Activated CD4-positive, CD25-positive, alpha-beta regulatory T cell treated with anti-CD3 and anti-CD28 coated beads, Interleukin-2, amount 50 U/mL, for 72 hours (primary cell): ENCODE data around the gene RAB3B.
"Not testable (repeated sequence)": the region's sequence is repeated elsewhere in the genome, so short reads cannot be mapped to it uniquely, and the experiment has no call there.

ENCODE experiments used
- DNase-seq: peaks from one replicate; pipeline ENCODE4 v3.0.0; 2021

RAB3B gene

DNA sequence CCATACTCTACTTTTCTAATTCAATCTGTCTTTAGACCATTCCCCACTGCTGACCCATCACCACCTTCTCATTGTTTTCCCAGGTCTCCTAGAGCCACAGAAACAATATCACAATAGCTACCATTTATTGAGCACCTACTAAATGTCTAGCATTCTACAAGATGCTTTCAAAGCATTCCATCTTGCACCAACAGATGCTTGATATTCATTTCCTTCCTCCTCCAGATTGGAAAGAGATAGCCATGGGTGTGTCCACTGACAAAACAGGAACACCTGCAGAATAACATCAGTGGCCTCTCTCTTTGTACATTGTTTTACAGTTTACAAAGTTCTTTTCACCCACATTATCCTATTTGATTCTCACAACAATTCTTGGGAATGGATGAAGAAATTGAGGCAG is 2.2 kb downstream of the RAB3B start:
- no peak for DNase-seq

DNA sequence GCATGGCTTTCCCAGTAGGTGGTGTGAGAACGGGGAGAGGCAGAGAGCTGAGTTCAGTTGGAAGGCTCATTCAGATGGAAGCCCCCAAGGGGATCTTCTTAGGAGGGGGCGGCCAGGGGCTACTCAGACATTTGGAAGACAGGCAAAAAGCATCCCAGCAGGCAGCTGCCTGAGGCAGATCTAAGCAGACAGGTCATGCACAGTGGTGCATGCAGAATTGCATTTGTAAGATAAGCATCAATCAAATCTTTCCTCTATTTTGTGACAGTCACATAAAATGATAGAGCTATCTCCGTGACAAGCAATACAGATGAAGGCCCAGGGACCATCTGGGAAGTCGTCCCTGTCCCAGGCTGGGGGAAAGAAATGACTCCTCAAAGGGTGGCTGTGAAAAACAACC is 3.8 kb downstream of the RAB3B start:
- DNase-seq, result no peak

DNA sequence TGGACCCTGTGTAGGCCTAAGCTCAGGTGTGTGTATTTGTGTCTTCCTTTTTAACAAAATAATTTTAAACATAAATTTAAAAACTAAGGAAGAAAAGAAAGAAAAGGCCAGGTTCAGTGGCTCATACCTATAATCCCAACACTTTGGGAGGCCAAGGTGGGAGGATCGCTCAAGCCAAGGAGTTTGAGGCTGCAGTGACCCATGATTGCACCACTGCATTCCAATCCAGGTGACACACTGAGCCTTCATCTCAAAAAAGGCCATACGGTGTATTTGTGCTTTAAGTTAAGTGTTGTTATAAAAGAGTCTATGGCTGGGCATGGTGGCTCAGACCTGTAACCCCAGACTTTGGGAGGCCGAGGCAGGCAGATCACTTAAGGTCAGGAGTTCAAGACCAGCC is 8.3 kb downstream of the RAB3B start:
- DNase-seq, result no peak

DNA sequence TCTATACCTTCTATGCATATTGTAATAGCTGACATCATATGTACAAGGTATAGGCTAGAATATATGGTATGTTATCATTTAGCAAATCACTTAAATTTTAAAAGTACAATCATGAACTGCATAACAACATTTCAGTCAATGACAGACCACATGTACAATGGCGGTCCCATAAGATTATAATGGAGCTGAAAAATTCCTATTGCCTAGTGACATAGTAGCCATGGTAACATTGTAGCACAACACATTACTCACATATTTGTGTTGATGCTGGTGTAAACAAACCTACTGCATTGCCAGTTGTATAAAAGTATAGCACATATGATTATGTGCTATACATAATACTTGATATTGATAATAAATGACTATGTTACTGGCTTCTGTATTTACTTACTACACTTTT is 8.9 kb downstream of the RAB3B start:
- DNase-seq, result no peak

DNA sequence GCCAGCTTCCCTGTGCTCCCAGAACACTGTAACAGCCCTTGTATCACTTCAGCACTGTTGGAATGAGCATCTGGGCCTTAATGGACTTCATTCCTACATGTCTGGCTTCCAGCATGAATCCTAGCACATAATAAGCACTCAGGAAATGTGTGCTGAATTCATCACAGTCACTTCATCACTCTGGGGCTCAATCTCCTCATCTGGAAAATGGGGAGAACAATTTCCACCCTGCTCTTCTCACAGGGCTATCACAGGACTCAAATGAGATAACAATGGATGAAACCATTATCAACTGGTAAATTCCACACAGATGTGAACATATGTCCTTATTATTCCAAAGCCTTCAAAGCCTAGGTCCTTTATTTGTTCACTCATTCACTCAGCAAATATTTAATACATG is 12.4 kb downstream of the RAB3B start:
- no peak for DNase-seq

DNA sequence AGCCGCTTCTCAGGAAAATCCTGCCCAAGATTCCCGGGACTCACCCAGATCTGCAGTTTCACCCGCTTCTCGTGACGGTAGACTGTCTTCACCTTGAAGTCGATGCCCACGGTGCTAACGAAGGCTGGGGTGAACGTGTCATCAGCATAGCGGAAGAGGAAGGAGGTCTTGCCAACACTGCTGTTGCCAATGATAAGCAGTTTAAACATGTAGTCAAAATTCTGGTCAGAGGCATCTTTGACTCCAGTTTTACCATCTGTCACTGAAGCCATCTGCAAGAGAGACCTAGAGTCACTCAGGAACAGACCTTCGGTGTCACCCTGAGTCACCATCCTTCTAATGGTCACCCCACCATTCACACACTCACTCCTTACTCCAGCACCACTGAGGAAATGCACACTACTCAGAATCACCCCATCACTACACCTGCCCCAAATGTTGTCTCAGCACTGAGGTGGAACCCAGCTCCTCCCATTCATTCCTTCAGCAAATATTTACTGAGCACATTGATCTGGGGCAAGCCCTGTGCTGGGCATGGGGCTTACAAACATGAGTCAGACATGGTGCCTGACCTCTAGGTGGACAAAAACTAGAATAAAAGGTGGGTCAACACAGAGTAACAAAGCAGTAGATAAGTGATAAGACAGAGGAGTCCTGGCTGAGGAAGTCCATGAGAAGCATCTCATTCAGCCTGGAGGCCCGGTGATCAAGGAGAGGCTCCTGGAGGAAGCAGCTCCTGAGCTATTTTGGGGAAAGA is 13.5 kb downstream of the RAB3B start:
- DNase-seq, result no peak

DNA sequence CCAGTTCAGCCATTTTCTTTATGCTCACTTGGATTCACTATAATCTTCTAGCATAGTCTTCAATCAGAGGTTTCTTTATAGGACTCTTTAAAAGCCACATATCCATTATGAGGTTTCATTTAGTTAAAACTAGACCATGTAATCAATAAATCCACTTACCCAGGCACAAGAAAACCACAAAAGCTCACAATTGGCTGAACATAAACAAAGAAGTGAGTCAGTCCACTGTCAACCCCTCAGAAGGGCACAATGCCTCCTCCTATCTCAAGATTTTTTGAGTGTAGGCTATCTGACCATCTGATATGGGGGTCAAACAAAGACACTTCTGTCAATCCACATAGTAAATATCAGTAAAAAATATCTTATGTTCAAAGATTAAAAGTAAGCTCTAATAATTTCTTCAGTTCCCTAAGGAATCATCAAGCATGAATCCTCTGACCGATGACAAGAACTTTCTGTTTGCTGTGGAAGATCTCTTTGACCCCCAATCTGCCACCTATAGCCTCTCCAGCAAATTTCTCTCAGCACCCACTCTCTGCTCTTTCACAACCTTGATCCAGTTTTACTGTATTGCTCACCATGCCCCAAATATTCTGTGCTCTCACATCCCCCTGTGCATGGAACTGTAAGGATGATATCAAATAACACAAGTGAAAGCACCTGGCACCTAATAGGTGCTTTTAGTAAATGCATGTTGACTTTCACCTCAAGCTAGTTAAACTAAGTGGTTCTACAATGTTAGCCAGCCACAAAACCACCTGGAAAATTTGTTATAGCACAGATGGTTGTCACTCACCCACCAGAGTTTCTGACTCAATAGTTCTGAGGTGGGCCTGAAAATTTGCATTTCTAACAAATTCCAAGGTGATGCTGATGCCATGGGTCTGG is 16.7 kb downstream of the RAB3B start:
- no peak for DNase-seq

DNA sequence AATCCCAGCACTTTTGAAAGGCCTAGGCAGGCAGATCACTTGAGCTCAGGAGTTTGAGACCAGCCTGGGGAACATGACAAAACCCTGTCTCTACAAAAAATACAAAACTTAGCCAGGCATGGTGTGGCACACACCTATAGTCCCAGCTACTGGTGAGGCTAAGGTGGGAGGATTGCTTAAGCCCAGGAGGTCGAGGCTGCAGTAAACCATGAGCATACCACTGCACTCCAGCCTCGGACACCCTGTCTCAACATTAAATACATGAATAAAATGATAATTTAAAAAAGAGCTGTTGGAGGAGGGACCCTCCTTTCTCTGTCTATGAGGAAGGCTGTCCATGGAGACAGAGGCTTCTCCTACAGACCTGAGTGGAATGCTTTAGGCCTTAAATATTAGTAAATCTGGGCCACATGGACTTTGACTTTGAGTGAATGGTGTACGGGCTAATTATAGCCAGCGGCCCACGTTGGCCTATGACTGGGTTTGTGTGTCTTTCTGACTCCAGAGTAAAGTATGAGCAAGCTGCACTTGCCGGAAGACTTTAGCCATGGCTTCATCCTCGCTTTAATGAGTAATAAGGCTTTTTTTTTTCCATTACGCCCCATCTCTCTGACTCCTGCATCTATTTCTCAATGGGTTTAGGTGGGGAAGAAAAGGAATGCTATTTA is 21.3 kb downstream of the RAB3B start:
- no peak for DNase-seq

DNA sequence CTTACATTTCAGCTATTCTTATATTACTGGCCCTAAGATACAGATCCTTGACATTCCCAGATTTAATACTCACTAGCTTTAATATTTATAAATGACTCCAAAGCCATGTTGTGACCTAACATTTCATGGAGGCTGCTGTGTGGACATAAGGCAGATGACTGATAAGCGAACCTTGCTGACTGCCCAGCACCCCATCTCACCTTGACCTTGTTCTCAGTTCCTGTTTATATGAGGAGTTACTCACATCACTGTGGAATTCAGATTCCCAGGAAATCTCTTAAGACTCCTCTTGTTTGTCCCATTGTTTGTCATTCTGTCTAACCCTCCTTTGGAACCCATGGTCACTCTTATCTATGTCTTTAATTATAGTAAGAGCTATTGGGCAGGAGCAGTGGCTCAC is 21.9 kb downstream of the RAB3B start:
- no peak for DNase-seq

DNA sequence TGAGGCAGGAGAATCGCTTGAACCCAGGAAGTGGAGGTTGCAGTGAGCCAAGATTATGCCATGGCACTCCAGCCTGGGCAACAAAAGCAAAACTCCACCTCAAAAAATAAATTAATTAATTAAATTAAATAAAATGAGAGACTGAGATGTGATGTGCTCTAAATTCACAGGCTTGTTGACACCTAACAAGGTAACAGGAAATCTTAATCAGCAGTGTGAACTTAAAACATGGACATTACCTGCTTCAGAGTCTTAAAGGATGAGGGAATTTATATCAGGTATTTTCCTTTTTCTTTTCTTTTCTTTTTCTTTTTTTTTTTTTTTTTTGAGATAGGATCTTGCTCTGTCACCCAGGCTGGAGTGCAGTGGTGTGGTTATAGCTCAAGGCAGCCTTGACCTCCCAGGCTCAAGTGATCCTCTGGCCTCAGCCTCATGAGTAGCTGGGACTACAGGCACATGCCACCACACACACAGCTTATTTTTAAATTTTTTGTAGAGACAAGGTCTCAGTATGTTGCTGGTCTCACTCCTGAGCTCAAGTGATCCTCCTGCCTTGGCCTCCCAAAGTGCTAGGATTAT is 23.2 kb downstream of the RAB3B start:
- DNase-seq, result not testable (repeated sequence)

DNA sequence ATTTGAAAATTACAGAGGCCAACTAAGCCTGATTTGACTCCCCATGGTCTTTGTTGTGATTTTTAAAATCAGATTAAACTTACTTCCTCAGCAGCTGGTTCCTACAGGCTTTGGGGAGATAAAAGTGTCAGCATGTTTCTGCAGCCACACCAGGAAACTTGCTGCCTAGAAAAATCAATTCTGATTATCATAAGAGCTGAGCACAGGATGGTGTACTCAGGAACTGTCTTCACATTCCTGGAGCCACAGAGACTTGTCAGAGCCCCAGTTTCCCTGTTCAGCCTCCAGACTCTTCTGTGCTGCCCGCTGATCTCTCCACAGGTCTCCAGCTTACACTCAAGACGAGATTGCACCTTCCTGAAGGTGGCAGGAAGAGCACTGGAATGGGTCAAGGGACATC is 23.9 kb downstream of the RAB3B start:
- no peak for DNase-seq

DNA sequence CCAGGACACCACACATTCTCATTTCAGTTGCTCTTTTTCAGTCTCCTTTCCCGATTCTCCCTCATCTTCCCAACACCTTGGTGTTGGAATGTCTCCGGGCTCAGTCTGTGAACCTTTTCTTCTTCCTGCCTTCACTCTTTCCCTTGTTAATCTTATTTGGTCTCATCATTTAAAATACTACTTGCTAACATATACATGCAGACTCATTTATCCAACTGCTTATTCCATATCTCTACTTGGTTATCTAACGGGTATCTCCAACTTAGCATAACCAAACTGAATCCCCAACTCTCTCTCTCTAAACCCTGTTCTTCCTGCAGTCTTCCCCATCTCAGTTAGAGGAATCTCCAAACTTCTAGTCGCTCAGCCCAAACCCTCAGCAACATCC is 26.2 kb downstream of the RAB3B start:
- no peak for DNase-seq

DNA sequence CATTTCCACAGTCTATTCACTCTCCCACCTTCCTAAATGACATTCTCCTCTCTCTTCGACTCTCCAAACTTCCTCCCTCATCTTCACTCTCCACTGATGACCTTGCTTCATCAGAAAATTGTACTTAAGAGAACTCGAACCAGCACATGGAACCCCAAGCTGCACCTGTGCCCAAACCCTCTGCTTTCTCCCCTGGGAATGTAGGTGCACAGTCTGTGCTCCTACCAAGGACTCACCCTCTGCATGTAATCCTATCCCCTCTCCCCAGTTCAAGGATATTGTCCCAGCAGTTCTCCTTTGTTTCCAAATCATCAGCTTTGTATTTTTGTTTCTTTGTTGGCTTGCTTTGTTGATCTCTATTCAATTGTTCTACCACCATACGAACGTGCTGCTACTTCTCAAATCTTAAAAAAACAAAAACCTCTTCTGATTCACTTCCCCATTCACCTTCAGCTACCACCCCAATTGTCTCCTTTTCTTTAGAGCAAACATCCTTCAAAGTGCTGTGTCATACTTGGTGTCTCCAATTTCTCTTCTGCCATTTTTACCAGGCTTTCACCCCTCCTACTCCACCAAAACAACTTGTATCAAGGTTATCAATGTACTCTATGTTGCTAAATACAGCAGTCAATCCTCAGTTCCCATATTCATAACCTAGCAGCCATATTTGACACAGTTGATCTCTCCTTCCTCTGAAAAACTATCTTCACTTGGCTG is 26.8 kb downstream of the RAB3B start:
- DNase-seq, result no peak

DNA sequence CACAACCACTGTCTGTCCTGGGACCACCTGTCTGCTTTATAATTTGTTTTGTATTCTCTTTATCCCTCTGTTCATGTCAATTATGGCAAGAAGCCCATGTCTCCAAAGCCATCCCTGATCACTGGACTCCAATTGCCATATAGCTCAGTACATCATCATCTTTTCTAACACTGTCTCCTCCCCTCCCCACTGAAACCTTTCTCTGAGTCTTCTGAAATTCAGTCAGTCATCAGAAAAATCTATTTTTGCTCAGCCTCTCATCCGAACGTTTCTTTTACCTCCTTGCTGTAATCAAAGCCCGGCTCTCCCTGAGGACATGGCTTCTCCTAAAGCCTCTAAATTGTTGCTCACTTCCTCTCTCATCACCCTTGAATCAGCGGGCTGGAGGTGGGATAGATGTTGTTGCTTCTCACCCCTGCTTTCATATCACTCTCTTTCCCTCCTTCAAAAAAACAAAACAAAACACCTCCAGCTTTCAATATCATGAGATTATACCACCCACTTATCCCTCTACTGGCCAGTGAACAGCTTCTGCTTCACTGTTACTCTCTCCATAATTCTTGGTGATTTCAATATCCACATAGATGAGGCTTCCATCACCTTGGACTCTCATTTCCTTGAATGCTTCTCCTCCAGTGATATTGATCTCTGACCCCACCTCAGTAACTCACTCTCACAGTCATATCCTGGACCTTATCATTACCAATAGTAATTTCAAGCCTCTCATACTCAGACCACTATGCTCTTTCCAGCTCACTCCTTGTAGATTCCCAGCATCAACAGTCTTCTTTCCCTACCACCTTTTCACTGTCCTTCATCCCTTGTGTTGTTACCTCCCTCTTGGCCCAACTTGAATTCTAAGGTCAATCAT is 27.8 kb downstream of the RAB3B start:
- no peak for DNase-seq

DNA sequence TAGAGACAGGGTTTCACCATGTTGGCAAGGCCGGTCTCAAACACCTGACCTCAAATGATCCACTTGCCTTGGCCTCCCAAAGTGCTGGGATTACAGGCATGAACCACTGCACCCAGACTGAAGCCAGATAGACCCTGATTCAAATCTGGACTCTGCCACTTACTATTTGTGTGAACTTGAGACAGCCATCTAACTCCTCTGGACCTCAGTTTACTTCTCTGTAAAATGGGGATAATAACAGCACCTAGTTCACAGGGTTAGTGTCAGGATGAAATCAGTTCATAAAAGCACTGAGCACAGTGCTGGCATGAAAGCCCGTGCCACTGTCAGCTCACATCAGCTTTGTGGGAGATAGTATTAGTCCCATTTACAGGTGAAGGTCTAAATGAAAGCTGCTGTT is 28.5 kb downstream of the RAB3B start:
- DNase-seq, result no peak

DNA sequence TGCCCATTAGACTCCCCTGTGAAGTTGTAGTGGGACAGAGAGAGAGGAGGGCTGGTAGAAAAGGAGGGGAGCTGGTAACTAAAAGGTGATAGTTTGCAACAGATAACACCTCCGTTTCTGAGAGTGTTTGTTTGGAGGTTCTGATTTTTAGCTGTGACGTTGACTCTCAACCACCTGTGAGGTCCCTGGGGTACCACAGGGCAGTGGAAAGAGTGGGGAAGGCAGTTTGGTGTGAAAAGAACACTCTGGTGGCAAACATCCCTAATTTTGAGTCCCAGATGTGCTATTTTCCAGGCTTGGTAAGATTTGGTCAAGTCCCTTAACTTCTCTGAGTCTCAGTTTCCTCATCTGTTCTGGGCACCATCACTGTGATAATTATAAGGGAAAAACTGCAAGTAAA is 29.3 kb downstream of the RAB3B start:
- no peak for DNase-seq

DNA sequence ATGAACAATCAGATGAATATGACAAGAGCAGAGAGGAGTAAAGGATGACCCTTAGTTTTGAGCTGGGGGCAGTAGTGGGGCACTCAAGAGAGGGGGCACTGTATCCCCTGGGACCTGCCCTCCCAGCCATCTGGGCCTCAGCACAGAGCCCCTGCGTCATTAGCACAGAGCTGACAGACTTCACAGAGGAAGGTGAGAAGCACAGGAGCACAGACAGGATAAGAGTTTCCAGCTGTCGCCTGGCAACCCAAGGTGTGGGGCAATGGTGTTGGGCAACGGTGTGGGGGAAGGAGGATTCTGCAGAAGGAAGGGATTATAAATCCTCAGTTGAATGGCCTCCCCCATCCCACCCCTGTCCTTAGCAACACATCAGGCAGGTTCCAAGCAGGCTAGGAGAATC is 30.2 kb downstream of the RAB3B start:
- no peak for DNase-seq

DNA sequence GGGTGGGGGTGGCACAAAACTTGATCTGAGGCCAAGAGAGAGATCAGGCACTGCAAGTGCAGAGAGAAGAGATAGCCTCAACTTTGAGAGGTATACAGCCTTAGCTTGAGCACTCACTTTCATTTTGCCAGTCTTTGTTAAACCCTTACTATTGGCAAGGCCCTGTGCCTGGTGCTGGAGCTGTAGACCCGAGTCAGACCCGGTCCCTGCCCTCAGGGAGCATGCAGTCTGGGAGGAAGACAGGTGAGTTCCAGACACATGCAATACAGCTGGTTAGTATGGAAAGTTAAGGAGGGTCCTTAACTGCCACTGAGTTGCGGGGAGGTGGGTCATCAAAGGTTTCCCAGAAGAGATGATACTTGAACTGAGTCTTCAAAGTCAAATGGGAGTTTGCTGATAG is 31.7 kb downstream of the RAB3B start:
- DNase-seq, result no peak

DNA sequence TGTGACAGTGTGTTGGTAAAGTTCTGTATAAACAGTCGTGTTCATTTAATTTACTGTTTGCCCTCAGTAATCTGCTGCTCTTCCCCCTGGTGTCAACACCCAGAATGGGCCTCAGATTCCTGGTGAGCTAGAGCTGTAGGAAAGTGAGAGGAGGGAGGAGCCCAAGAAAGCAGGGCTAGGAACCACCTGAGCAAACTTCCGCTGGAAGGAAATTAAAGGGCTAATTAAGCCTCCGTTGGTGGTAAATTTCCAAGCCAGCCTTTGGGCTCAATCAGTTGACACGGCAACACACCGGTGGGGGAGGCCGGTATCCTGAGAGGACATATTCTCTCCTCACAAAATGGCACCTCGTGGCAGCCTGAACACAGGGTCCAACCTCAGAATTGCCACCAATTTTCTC is 32.9 kb downstream of the RAB3B start:
- no peak for DNase-seq

DNA sequence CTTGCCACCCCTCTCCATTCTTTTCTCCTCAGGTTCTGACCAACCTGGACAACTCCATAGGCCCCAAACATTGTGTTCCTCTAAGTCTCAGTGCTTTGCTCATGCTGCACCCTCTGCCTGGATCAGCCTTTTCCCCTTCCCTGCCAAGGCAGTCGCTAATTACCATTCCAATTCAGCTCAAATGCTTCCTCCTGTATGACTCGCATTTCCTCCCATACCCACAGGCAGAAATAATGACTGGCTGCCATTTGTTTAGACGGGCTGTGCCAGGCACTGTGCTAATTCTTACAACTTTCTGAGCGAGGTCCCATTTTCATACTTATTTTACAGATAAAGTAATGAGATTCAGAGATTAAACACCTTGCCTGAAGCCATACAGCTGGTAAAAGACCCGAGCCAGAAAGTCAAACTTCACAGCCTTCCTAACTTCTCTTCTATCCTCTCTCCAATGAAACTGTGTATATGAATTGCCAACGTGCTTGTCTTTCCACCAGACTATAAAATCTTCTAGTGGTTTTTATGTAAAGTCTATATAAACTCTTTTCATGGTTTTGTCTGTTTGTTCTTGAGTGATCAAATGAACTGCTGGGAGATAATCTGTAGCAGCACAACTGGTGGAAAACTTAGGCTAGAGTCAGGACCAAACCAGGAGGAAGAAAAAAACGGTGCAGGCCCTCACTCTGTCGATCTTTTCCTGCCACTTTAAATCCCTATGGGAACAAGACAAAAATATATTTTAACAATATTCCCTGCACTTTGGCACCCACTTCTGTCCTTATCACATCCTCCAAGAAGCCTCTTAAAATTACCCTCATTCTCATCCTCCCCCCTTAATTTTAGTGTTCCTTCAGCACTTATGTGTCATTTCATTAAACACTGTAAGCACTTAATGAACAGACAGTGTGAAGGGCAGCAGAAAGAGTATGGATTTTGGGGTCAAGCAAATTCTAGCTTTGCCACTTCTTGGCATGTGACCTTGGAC is 33.7 kb downstream of the RAB3B start:
- DNase-seq, result no peak
